Stimulated activated CD4-positive, alpha-beta T cell treated with anti-CD3 and anti-CD28 coated beads, Interleukin-1b, Interleukin-23, amount 100 ng/mL, for 4 hours (primary cell): ENCODE measurements around the gene PCBP3.
"Not testable (repeated sequence)": the region's sequence is repeated elsewhere in the genome, so short reads cannot be mapped to it uniquely, and the experiment has no call there.

ENCODE experiments used
- DNase-seq, 2 donors: peaks; one replicate each; pipeline ENCODE4 v3.0.0-alpha.2; 2020; ENCODE audit warnings: low read depth in 2 of 2

Gene PCBP3

GRCh38 chr21:45874716-45875415 lies 231.3 kb downstream of the PCBP3 start:
- no peak for DNase-seq

DNA sequence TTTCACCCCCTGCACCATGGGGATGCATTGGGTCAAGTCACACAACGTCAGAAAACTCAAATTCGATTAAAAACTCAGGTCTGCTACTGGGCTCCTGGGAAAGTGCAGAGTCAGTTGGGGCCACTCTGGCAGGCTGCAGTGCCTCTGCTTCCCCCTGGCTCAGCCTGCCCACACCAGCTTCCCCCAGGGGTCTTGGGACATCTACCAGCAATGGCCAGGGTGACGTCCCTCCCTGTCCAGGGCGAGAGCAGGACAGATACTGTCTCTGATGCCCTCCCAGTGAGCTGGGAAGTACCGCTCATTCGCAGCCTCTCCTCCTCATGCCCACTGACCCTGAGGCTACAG lies 231.9 kb downstream of the PCBP3 start:
- no peak for DNase-seq

DNA sequence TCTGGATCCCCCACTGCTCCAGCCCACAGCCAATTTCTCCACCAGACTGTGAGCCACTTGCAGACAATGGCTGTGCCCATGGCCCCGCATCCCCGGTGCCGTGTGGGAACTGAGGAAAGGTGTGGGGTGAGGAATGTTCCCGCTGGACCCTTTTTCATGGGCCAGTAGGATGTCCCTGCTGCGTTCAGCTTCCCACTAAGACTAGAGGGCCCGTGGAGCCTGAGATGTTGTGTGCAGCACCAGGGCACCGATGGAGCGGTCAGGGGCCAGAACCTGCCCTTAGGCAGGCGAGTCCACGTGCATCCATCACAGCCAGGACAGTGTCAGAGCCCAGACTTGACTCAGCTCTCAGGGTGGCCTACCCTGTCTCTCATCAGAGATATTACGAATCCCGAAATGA lies 232.4 kb downstream of the PCBP3 start:
- no peak for DNase-seq

- no peak for DNase-seq
These were observed 233.1 kb downstream of the PCBP3 start for GRCh38 chr21:45876381-45877170.

DNA sequence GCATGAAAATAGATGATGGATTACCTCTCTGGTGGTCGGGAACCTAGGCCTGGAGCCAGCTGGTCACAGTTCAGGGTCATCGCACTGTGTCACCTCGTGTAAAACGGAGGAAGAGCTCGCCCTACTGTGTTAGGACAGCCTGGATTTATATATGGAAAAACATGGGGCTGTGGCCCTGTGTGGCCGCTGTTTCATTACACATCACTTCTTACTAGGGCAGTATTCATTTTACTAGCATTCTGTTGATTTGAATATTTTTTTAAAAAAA lies 233.6 kb downstream of the PCBP3 start:
- no peak for DNase-seq

DNA sequence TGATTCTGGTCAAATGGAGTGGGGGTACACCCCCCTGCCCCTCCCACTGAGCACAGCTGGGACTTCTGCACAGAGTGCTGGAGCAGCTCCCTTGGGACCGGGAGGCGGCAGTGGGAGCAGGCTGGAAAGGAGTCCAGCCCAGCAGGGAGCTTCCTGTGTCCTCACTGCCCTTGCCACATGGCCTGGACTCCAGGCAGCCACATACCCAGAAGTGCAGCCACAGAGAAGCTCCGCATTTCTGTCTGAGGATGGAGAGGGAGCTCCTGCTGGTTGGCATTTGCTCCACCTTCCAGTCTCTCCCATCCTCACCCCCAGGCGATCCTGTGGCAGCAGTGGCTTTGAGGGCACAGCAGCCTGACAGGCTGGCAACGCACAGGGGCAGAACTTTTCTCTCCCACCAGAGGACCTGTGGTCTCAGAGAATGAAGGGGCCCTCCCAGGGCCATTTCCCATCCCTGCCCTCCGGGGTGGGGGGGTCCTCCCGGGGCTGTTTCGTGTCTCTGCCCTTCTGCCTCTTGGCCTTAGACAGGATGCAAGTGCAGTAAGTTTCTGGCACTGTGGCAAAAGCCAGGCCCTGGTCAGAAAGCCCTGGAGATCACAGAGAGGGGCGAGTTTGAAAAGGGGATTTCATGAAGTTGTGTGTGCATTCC lies 234.4 kb downstream of the PCBP3 start:
- DNase-seq, result no peak

DNA sequence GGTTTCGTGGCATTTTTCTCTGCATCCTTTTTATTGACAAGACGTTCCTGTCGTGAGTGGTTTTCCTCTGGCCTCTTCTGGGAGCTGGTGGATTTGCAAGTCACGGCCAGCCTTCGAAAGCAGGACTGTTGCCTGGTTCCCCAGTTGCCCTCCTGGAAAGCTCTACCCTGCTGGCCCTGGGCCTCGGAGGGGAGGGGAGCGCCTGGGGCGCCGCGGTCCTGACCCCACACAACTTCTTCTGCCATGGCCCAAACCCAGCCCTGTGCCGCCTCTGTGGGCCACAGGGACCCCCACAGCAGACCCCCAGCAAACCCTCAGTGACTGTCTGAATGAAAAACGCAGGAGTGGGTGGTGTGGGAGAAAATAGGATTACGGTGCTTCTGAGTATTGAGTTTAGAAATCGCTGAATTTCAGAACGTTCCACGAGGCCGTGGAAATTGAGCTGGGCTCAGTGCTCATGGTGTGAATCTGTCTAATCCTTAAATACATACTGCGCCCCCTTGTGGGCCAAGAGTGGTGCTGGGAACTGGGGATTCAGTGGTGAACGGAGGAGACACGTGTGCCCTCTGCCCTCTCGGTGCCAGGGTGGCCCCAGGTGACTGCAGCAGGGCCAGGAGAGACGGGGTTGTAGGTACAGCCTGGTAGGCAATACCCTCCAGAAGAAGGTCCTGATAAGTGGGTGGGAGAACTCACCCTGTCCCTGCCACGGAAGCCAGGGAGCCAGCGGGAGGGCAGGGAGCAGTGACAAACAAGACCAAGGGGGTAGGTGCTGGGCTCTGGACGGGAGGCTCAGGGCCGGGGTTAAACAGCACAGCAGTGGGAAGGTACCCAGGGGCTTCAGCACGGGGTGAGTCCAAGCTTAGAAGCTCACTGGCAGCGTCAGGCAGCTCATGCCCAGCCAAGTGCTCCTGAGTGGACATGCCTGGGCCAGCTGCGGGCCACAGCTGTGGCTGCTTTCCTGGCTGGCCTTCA lies 236.9 kb downstream of the PCBP3 start:
- peak; percentile 59 to 62 for DNase-seq

- no peak for DNase-seq
These were observed 239.1 kb downstream of the PCBP3 start for GRCh38 chr21:45882645-45883044.

DNA sequence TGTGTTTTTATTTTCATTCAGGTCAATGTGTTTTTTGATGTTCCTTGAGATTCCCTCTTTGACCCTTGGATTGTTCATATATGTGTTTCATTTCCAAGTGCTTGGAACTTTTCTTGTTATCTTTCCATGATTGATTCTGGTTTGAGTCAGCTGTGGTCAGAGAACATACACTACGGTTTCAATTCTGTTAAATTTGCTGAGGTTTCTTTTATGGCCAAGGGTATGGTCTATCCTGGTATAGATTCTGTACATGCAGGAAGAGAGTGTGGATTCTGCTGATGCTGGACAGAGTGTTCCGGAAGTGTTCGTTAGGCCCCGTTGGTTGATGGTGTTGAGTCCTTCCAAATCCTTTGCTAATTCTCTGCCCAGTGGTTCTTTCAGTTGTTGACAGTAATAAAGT lies 239.6 kb downstream of the PCBP3 start:
- DNase-seq, result no peak

DNA sequence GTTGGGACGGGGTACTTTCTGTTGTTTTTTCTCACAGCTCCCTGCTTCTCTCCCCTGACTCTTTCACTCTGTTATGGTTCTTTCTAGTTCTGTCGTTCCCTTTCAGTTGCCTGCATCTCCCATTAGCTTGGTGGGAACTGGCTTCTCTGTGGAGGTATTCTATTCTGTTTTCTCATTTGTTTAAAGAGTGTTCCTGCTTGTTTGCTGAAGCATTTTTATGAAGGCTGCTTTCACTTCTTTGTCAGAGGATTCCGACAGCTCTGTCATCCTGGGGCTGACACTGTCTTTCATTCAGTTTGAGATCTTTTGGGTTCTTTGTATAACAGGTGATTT lies 242.0 kb downstream of the PCBP3 start:
- DNase-seq, result no peak

GRCh38 chr21:45885930-45886601 lies 242.5 kb downstream of the PCBP3 start:
- not testable (repeated sequence) for DNase-seq

DNA sequence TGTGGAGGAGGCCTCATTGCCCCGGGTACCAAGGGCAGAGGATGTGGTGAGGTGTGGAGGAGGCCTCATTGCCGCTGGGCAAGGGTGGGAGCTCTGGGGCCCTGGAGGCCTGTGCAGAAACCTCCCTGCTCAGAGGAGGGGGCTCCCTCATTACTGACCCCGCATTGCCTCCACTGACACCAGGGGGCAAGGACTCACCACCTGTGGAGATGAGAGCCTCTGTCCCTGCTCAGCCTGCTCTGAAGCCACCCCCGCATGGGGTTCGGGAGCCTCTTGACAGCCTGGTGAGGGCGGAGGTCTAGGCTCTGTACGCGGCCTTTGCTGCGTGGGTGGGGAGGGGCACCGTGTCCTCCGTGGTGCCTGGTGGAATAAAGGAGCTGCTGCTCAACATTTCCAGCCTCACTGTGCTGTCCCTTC lies 243.1 kb downstream of the PCBP3 start:
- DNase-seq, result no peak

DNA sequence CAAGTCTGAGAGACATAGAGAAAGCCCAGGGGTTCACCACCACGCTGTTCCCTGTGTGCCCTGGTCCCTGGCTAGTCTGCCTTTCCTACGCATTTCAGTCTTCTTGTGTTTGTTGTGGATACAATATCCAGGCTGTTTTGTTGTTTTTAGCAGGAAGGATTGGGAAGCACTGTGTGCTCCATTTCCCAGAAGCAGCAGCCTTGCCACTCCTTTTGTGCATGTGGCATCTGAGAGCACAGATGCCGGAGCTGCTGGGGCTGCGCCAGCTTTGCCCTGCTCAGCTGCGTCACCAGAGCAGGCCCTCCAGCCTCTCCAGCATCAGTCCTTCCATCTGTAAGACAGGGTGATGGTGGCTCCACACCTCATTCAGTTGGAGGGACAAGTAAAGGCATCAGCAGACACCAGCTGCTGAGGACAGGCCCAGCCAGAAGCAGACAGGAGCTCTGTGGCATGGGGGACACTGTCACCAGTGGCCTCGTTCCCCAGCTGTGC lies 243.6 kb downstream of the PCBP3 start:
- DNase-seq, result no peak

- DNase-seq, result no peak
These were observed 244.3 kb downstream of the PCBP3 start for GRCh38 chr21:45887788-45888187.

- DNase-seq, result no peak
These were observed 245.0 kb downstream of the PCBP3 start for GRCh38 chr21:45888386-45889009.

DNA sequence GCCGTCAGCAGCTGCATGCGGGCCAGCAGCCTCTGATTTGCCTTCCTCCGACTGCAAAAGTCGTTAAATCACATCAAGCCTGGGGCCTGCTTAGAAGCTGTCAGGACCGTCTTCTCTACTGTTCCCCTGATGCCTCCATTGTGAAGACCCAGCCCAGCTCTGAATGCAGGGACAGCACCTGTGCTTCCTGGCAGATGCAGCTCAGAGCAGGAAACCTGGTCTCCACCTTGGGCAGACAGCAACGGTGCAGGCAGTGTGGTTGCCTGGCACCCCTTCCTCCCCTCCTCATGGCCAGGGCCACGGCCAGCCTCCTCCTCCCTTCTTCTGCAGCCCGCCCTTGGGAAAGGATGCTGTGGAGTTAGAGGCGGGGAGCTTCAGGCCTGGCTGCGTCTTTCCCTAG lies 245.7 kb downstream of the PCBP3 start:
- DNase-seq, result no peak

DNA sequence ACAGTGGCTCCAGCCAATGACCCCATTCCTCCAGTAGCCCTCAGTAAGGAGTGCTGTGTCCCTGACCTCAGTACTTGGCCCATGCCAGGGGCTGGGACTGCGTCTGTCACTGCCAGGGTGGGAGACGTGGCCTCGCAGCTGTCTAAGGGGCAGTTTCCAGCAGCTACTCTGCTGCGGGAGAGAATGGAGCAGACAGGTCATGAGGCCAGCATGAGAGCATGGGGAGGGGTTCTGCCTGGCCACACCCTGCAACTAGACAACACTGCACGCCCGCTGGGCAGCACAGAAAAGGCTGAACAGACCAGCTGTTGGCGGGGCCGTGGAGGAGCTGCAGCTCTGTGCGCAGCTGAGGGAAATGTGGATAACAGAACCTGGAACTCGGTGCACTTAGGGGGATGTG lies 246.4 kb downstream of the PCBP3 start:
- no peak for DNase-seq

DNA sequence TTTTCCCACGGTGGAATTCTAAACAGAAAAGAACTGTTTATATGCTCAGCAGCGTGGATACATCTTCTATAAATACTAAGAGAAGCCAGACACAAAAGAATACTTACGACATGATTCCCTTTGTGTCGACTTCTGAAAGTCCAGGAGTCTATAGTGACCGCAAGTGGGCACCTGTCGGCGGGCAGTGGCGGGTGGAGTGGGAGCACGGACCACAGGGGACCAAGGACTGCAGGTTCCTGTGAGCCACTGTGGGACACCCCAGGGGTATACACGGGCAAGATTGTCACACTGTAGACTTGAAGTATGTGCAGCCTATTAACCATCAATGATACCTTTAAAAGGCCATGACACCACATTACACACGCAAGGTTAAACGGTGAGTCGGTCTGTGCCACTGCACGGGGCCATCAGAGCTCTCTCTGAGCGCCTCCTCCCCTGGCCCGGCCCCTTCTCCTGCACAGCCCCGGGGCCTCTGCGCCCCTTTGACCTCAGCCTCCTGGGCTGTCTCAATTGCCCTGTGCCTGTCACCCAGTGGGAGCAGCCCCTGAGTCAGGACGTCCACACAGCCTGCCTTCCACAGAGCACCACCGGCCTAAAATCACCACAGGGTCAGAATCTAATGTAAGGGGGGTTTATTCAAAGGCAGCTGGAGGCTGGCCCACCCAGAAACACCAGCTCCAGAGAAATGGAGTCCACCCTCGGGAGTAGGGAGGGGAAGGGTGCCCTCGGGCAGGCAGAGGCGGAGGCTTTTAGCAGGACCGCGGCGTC lies 248.0 kb downstream of the PCBP3 start:
- no peak for DNase-seq

GRCh38 chr21:45892156-45892915 lies 248.8 kb downstream of the PCBP3 start:
- no peak for DNase-seq
